Kasumi-1 (cell line): ENCODE data around the gene ADAM12.
A peak's percentile ranks its signal among the peaks of the same experiment; 100 is the strongest.
"Not testable (repeated sequence)": the region's sequence is repeated elsewhere in the genome, so short reads cannot be mapped to it uniquely, and the experiment has no call there.

Source experiments
- DNase-seq, 2 experiments: peaks; one replicate each; lab custom pipeline; 2025; lab: John Stamatoyannopoulos, UW

The ADAM12 gene

DNA sequence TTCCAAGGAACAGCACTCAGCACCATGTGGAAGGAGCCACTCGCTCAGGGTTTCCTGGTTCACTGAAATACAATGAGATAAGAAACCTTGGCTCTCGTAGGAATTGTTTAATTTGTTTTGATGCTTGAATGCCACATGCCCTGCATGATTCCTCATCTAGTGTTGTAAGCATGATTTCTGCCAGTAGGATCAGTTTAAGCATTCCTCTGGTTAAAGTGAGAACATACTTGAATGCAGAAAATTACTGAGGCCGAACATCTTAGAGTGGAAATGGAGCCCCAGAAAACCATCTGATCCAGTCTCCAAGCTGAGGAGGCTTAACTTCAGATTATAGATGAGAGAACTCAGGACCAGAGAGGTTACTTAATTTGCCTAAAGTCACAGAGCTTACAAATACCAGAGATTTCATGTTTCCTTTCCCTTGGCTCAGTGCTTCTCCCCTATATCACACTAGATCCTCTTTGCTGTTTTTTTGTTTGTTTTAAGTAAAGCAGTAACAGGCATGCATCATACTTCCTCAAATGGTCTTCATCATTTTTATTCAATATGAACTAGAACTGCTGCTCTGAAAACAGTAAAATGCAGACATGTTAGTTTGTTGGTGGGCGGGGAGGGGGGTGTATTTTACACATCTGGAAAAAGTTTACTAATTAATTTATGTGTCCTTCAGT, 125.1 kb downstream of the ADAM12 start:
- peak in 1 of 2 experiments; percentile 9 for DNase-seq

DNA sequence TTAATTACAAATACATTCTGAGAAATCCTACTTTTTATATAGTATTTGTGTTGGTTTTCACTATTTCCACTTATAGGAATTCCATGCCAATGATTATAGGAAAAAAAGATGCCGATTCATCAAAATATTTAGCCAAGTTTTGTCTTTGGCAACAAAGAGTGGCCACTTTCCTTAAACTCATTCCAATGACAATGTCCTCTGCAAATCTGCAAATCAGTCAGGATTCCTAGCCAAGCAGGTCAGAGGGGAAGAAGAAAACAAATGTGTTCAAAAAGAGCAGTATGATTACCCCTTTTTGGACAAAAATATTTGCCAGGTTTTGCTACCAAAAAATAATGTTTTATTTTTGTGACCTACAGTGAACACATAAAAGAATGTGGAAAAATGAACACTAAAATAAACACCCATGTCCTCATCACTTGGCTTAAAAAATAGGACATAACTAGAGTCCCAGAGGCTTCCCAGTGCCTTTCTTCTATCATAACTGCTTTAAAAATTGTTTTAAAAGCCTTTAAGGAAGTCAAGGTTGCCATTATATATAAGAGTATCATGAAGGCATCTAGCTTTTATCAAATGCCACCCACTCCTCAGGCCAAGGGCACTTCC, 125.9 kb downstream of the ADAM12 start:
- no peak for DNase-seq

DNA sequence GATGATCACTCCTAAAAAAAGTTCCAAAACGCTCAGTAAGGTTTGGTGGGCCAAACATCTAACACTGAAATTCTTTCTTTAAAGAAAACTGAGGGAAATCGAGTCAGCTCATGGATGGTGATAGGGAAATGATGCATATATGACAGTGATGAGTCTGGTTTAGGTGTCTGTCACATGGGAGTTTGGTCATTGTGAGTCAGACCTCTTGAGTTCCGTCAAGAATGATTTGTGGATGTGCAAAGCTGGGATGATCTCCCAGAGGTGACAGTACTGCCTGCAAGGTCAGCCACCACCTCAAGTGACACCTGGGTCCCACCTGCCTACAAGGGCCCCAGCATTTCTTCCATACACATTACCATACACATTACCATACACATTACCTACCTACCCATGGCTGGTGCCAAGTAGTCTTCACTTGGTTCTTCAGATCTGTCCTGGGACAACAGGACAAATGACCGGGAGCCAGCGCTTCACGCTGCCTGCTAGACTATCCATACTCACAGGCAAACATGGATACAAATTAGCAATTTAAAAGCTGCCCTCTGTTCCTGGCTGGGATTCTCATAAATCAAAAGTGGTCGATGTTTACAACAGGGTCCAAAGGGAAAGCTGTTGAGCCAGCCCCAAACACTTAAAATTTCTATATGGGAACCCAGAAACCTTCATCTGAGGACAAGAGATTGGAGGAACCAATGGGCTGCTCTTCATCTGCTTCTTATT, 128.4 kb downstream of the ADAM12 start:
- DNase-seq: no peak

DNA sequence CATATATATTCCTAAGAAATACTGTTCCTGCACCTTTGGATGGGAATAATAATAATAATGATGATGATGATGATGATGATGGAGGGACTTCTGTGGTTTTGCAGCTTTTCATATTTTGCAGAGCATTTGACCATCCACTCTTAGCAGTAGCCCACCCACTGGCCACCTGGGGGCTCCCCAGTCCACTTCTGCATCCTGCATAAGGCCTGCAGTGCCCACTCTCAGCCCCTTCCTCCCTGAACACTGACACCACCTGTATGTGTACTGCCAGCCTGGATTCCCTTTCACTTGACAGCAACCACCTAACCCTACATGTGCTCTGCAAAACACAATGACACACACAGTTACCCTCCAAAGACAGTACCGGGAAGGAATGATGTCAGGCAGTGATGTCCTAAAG, 131.4 kb downstream of the ADAM12 start:
- no peak for DNase-seq

DNA sequence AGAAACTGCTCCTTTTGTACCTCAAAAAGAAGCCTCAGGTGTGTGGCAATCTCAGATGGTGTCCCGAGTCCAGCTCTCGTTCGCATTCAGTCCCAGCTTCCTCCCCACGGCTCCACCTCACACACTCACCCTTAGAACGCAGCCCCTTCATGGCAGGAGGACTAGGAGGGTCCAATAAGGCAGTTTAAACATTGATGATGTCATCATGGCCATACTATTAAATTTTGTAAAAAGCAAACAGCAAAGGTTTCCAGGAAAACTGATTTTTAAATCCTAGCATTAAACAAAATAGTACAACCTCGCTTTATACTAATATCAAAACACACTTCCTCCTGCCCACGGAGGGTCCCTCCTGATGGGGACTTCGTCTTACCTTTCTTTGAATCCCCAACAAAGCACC, 133.0 kb downstream of the ADAM12 start:
- no peak for DNase-seq

DNA sequence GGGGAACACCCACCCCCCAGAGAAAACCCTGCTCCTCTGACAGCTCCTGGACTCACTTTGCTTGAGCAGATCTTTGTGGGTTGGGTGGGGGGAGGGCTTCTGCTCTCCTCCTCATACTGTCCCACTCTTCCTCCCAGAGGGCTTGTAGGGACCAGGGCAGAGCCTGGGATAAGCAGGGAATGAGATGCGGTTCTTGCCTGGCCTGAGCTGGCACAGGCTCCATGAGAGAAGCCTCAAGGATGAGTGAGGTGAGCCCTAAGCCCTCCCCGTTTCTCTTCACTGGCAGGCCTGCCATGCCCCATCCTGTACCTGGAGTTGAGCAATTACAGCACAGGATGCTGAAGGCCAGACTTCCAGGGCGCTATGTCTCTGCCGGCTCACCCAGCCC, 134.7 kb downstream of the ADAM12 start:
- no peak for DNase-seq

DNA sequence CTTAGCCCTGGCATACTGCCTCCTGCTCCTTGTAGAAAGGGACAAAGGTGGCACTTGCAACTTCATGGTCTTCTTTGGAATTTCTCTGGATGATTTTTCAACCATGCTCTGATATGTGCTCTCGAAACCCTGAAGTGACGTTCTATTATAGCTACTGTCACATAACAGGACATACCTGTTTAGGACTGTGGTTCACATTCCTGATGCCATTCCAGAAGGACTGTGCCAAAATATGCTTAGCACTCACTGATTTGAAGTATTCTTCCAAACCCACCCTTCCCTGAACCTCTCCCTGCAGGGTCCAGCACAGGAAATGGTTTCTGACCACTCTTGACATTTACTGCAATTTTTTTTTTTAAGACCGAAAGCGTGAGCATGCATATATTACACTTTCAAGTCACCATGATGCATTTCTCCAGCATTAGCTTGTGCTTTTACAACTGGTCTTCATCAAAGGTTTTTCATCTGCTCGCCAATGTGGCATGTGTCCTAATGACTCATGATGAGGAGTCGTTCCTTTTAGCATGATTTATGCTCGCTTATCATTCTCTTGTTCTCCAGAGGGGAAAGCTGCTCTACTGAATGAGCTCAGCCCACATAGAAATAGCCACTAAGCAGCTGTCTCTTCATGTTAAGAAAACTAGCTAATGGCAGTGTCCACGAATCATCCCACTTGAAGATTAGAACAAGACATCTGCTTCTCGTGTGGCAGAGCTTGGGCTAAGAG, 135.2 kb downstream of the ADAM12 start:
- no peak for DNase-seq

DNA sequence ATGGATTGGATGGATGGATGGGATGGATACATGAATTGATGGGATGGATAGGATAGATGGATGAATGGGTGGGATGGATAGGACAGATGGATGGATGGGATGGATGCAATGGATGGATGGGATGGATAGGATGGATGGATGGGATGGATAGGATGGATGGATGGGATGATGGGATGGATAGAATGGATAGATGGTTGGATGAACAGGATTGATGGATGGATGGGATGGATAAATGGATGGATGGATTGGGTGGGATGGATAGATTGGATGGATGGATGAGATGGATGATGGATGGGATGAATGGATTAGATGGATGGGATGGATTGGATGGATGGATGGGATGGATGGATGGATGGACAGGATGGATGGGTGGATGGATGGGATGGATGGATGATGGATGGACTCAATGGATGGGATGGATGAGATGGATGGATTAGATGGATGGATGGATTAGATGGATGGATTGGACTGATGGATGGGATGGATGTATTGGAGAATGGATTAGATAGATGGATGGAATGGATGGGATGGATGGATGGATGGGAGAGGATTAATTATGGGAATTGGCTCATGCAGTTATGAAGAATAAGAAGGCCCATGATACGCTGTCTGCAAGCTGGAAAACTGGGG, 136.4 kb downstream of the ADAM12 start:
- no peak for DNase-seq

DNA sequence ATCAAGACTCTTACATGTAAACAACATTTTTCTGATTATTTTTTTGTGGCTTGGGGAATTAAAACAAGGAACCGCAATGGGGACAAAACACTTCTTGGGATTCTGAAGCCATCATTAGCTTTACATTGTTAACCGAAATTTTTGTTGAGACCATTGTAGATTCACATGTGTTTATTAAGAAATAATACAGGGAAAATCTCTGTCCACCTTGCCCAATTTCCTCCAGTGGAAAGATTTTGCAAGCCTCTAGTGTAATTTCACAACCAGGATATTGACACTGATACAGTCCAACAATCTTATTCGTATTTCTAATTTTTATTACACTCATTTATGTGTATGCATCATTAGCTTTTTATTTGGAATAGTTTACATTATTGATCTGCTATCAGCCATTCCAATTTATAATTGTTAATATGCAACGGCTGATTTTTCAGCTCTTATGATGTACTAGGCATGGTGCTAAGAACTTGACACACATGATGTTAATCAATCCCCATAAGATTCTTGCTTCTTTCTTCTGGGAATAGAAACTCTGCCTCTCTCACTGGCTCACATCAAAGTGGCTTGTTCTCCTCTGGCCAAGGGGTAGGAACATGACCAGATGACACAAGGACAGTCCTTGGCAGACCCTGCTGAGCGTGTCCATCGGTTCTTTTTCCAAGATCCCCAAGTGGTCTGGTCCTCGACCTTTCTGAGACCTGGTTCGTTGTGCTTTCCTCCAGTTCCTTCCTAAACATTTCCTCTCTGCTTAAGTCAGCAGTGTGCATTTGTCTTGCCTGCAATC, 137.6 kb downstream of the ADAM12 start:
- no peak for DNase-seq

DNA sequence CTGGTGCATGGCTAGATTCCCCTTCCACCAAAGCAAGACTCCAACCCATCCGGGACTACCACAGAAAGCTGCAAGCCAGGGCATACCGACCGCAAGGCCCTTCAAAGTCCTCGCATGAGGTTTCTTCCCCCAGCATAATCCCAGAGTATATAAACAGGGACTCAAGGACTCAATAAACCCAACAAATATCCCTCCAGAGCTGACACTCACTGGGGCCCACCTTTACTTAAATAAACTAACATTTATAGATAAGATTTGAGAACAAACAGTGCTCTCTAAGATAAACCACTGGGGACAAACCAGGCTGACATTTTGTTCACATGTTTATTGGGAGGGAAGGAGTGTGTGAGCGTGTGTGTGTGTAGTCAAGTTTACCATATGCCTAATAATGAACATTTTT, 138.2 kb downstream of the ADAM12 start:
- DNase-seq: no peak

DNA sequence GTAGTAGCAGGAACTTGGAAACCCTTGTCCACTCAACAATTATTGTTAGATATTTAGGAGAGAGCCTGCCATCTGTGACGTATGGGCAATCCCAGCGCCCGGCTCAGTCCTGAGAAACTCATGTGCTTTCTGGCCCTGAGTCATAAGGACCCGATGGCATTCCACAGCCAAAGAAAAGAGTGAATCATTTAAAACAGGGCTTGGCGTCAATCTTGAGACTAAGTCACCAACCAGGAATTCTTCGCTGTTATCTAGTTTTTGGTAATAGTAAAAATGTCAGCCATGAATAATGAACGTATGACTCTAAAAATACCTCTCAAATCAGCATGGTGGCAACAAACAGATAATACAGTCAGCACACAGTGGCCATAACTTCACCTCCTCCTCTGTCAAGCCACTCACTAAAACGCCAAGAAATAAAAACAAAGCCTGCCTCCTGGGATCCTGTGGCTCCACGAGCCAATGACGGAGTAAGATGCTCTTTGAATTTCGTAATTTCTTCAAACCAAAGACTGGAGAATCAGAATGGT, 140.8 kb downstream of the ADAM12 start:
- no peak for DNase-seq

DNA sequence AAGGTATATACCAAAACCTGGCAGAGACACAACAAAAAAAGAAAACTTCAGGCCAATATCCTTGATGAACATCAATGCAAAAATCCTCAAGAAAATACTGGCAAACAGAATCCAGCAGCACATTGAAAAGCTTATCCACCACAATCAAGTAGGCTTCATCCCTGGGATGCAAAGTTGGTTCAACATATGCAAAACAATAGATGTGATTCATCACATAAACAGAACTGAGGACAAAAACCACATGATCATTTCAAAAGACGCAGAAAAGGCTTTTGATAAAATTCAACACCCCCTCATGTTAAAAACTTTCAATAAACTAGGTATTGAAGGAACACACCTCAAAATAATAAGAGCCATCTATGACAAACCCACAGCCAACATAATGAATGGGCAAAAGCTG, 141.9 kb downstream of the ADAM12 start:
- DNase-seq: not testable (repeated sequence)

DNA sequence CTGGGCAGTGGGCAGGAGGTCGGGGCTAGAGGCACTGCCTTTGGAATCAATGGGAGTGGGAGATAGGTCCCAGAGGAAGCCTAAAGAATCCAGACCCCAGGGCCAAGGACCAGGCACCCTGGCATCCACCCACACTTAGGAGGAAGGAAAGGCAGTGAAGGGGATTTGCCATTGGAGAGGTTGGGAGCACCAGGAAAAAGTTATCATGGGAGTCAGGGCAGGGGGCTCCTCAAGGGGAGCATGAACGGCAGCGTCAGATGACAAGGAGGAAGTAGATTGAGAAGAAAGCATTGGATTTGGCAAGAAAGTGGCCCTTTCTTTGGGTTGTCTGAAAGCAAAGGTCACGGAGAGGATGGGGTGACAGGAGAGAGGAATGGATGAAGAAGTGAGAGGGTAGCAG, 142.8 kb downstream of the ADAM12 start:
- no peak for DNase-seq

DNA sequence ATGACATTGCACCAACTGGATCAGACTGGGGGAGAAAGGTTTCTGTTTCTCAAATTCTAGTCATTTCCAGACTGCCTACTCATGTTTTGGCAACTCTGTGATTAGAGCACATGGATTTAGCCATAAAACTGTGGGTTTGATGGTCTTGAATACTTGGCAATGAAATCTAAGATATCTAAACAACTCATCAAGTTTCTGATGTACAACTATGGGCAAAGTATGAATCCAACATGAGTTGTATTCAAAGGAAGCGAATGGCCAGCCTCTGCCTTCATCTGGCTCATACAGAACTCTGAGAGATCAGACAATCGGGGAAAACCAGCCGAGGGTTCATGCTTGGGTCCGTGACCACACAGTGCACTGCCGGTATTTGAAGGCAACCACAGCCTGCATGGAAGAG, 144.3 kb downstream of the ADAM12 start:
- DNase-seq: no peak

DNA sequence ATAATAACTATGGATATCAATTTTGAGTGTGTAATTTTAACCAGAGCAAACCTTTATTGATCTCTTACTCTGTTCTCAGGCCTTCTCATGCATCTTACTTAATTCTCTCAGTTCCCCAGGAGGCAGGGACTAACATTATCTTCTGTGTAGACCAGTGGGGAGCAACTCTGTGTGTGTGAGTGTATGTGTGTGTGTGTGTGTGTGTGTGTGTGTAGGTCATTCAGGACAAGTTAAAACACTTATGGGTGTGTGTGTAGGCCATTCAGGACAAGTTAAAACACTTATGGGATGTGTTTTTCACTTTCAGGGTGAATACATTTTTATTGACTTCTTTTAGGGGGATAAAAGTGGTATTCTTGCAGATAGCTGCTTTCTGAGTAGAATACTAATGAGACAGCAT, 145.0 kb downstream of the ADAM12 start:
- no peak for DNase-seq

DNA sequence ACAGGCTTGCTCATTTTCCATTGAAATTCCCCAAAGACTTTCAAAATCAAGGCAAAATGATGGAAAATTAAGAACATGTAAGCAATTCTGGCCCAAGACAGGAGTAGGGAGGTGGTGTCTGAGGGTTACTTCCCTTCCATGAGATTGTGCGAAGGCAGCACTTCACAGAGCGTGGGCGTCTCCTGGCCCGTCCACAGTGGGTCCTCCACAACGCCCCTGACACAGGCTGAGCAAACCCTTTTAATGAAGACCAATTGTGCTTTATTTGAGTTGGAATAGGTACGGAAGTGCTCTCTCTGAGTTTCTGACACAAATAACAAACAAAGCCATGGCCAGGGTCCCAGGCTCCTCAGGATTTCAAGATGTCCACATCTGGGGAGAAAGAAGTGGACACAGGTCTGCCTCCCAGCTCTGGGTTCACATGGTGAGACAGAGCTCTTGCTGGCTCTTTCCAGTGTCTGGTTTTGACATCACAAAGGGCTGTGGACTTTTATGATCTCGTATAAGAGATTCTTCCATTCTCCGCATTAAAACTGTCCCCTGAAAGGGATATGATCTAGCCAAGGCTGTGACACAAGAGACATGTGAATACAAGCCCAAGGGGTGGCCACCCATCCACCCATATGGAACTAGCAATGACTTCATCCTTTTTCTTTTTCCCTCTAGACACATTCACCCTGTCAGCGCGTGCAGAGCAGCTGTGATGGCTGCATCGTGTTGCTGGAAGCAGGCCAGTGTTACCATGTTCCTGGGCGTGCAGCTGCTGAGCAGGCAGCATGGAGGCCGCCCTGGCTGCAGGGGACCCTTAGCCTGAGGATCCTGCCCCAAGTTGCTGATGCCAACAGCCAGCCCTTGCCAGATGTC, 145.6 kb downstream of the ADAM12 start:
- no peak for DNase-seq

DNA sequence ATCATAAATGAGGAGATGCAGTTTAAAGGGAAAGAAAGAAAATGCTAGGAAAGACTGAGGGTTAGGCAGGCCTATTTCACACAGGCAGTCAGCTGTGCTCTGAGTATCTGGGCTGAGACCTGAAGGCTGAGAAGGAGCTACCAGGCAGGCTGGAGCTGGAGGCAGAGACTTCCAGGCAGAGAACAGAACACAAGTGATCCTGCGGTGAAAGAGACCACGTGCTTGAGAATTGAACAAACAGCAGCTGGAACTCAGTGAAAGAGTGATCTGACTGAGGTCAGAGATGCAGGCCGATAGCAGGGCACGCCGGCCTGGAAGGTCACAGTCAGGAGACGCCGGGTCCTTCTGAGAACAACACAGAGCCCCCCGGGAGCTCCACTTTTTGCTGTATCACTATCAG, 147.8 kb downstream of the ADAM12 start:
- DNase-seq: no peak

DNA sequence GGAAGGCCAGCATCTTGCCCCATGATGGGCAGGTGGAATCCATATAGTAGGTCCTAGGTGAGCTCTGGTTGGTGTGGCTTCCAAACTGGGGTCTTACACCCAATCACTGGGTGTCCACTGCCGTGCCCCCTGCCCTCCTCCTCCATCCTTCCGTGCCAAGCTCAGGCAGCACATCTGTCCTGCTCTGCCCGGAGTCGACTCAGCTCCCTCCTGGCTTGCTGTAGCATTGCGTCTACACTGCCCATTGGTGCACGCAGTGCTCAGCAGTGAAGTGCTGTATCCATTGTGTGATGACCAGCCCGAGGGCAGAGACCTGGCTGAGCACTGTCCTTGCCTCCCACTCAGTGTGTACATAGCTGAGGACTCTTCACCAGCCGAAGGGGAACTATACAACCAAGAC, 148.4 kb downstream of the ADAM12 start:
- no peak for DNase-seq

DNA sequence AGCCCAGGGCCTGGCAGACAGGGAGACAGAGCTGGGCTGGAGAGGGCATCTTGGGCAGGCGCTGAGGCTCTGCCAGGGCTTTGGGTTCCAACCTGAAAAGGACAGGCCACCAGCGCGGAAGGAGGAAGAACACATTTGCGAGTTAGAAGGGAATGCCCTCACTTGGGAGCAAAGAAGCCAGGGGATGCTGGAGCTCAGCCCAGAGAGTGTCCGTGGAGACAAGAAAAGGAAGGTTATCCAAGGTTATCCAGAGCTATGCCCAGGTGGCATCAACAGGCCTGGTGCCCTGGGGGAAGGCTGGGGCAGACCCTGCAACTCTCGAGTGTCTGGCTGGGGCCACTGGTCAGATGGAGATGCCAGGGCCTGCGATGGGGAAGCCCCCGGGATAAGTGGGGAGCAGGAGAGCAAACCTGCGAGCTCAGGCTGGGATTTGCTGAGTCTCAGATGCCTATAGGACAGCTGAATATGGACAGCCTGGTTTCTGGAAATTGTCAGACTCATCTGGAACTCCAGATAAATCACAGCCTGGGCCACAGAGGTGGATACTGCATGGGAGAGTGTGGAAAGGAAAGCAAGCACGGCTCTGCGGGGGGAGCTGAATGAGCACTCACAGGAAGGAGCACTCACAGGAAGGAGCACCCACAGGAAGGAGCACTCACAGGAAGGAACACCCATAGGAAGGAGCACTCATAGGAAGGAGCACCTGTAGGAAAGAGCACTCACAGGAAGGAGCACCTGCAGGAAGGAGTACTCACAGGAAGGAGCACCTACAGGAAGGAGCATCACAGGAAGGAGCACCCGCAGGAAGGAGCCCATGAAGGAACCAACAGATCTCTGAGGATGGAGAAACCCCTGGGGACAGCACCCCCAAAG, 152.1 kb downstream of the ADAM12 start:
- no peak for DNase-seq
